Liver (tissue), 9 donors: ENCODE results near the gene OR51I1. TPM values are rescaled to one million over a fixed set of nuclear protein-coding genes. Genes with fewer than 3 reads are reported as not detected.

ENCODE experiments used
- DNase-seq: peaks from one replicate; pipeline ENCODE4 v3.0.0-alpha.2; 2017; ENCODE audit warnings: low spot score
- H3K27ac ChIP-seq, 2 donors: one replicate each; pipeline ENCODE4 v1.7.0; 2013; ENCODE audit warnings: inconsistent platforms in 2 of 2, low read length in 2 of 2, control low read depth in 1 of 2, low read depth in 1 of 2, mild to moderate bottlenecking in 1 of 2
- H3K27me3 ChIP-seq, 4 donors: one replicate each; pipeline versions ENCODE4 v1.6.1 to v1.7.0; 2013; ENCODE audit warnings: low read length in 3 of 4, inconsistent platforms in 1 of 4, mild to moderate bottlenecking in 1 of 4, moderate library complexity in 1 of 4; ENCODE audit not compliant: control insufficient read depth in 4 of 4, insufficient read depth in 4 of 4
- H3K36me3 ChIP-seq, 4 donors: one replicate each; pipeline versions ENCODE4 v1.6.1 to v1.7.0; 2013; ENCODE audit warnings: low read length in 3 of 4, mild to moderate bottlenecking in 3 of 4, low read depth in 1 of 4, moderate library complexity in 1 of 4; ENCODE audit not compliant: control insufficient read depth in 4 of 4, insufficient read depth in 3 of 4
- H3K4me1 ChIP-seq, 4 donors: one replicate each; pipeline versions ENCODE4 v1.6.1 to v1.7.0; 2013; ENCODE audit warnings: low read length in 3 of 4, mild to moderate bottlenecking in 3 of 4, moderate library complexity in 1 of 4; ENCODE audit not compliant: control insufficient read depth in 4 of 4, insufficient read depth in 4 of 4
- H3K4me3 ChIP-seq, 3 donors: one replicate each; pipeline versions ENCODE4 v1.6.1 to v1.7.0; 2013; ENCODE audit warnings: low read length in 3 of 3, control low read depth in 1 of 3, low read depth in 1 of 3, mild to moderate bottlenecking in 1 of 3
- H3K9ac ChIP-seq, 2 donors: one replicate each; pipeline ENCODE4 v1.7.0; 2013; ENCODE audit warnings: low read length in 2 of 2, mild to moderate bottlenecking in 2 of 2, moderate library complexity in 2 of 2, control low read depth in 1 of 2, low read depth in 1 of 2
- H3K9me3 ChIP-seq, 4 donors: one replicate each; pipeline versions ENCODE4 v1.6.1 to v1.7.0; 2013; ENCODE audit warnings: low read length in 3 of 4; ENCODE audit not compliant: control insufficient read depth in 4 of 4
- ATF3 ChIP-seq: IDR thresholded peaks from 2 replicates; pipeline ENCODE4 v1.6.1; 2016; ENCODE audit warnings: antibody characterized with exemption
- EGR1 ChIP-seq, 2 donors: IDR thresholded peaks; 2 replicates each; pipeline ENCODE4 v1.6.1; 2016 to 2018; ENCODE audit warnings: antibody characterized with exemption in 2 of 2, low read depth in 2 of 2
- FOXA1 ChIP-seq: IDR thresholded peaks from 2 replicates; pipeline ENCODE4 v1.6.1; 2016; ENCODE audit warnings: antibody characterized with exemption
- FOXA2 ChIP-seq: IDR thresholded peaks from 2 replicates; pipeline ENCODE4 v1.6.1; 2016; ENCODE audit warnings: antibody characterized with exemption
- GABPA ChIP-seq, 2 donors: IDR thresholded peaks in 1 of 2; conservative IDR thresholded peaks in 1 of 2; 2 replicates each; pipeline ENCODE4 v1.6.1; 2016; ENCODE audit warnings: antibody characterized with exemption in 2 of 2, mild to moderate bottlenecking in 1 of 2, moderate library complexity in 1 of 2
- HNF4A ChIP-seq, 2 donors: conservative IDR thresholded peaks; 2 replicates each; pipeline ENCODE4 v1.6.1; 2016; ENCODE audit warnings: antibody characterized with exemption in 2 of 2, mild to moderate bottlenecking in 2 of 2
- HNF4G ChIP-seq: IDR thresholded peaks from 2 replicates; pipeline ENCODE4 v1.6.1; 2016; ENCODE audit warnings: antibody characterized with exemption
- JUND ChIP-seq, 2 donors: IDR thresholded peaks; 2 replicates each; pipeline ENCODE4 v1.6.1; 2016; ENCODE audit warnings: antibody characterized with exemption in 2 of 2
- MAX ChIP-seq: IDR thresholded peaks from 2 replicates; pipeline ENCODE4 v1.6.1; 2016; ENCODE audit warnings: antibody characterized with exemption
- NR2F2 ChIP-seq: IDR thresholded peaks from 2 replicates; pipeline ENCODE4 v1.6.1; 2016; ENCODE audit warnings: antibody characterized with exemption
- RAD21 ChIP-seq, 2 donors: IDR thresholded peaks; 2 replicates each; pipeline ENCODE4 v1.6.1; 2016; ENCODE audit warnings: antibody characterized with exemption in 2 of 2, mild to moderate bottlenecking in 2 of 2
- REST ChIP-seq: IDR thresholded peaks from 2 replicates; pipeline ENCODE4 v1.6.1; 2016; ENCODE audit warnings: antibody characterized with exemption, mild to moderate bottlenecking
- SP1 ChIP-seq: IDR thresholded peaks from 2 replicates; pipeline ENCODE4 v1.6.1; 2018; ENCODE audit warnings: antibody characterized with exemption, mild to moderate bottlenecking
- TAF1 ChIP-seq: conservative IDR thresholded peaks from 2 replicates; pipeline ENCODE4 v1.6.1; 2016; ENCODE audit warnings: antibody characterized with exemption, mild to moderate bottlenecking
- YY1 ChIP-seq: IDR thresholded peaks from 2 replicates; pipeline ENCODE4 v1.6.1; 2016; ENCODE audit warnings: antibody characterized with exemption, mild to moderate bottlenecking
- ZBTB33 ChIP-seq: IDR thresholded peaks from 2 replicates; pipeline ENCODE4 v1.6.1; 2016; ENCODE audit warnings: antibody characterized with exemption
- WGBS: extraction: QIAGEN DNeasy Blood & Tissue Kit; methylation state at CpG from one replicate; pipeline ENCODE4 v1.1.7; 2013; 5-methylcytosine and 5-hydroxymethylcytosine counted together
- polyA plus RNA-seq, 2 donors: library from polyadenylated mRNA; stranded (reverse) in 1 of 2; unstranded in 1 of 2; fragments of 200-250 nt in 1 of 2; fragments of >200 nt in 1 of 2; fragmentation: Nextera tagmentation in 1 of 2; extraction: Ambion mirVana in 1 of 2; gene quantifications; one replicate each; pipeline versions ENCODE4 v1.2.1 to v1.2.3, GENCODE V29; 2013 to 2015
- total RNA-seq, 2 donors: library from RNA; depleted of rRNA; stranded (reverse); fragments of >200 nt; gene quantifications; one replicate each; pipeline ENCODE4 v1.2.3, GENCODE V29; 2014
- TF ChIP-seq, protein P1 (sequence below): fragments of 150-350 bp; IDR thresholded peaks from 2 replicates; pipeline ENCODE4 v1.5.1; 2017; ENCODE audit warnings: improper control_type of control experiment, low read depth, low read length; ENCODE audit not compliant: missing input control
- donor health status: healthy.
- donor health status: healthy.
- donor health status: healthy.
- donor health status: healthy.
- donor health status: healthy.

OR51I1 gene
- total and polyA plus RNA-seq, 4 donors, result 0.23 to 0.33 TPM; not detected in 2

GRCh38 chr11:5423131-5423530 is 18.2 kb downstream of the OR51I1 start:
- DNase-seq, result no peak
- Histone ChIP-seq H3K36me3 (no peaks in the 10 kb centered on the region), H3K27ac (no peak overlapping the region), H3K9me3 (no peaks in the 10 kb centered on the region), H3K9ac (no peak overlapping the region), H3K27me3 (peaks cover 0 to 6% (median 0%) of the 10 kb centered on the region in 4 donors), H3K4me3 (no peak overlapping the region), H3K4me1 (no peaks in the 10 kb centered on the region)
- 36% methylated on average over 3 of the region's 3 CpGs for WGBS
- TF ChIP-seq FOXA2 (no peak), FOXA1 (no peak), MAX (no peak), GABPA (IDR thresholded peaks at IDR 0.05 in 1 of 2, conservative IDR thresholded peaks at IDR 0.05 in 1 of 2) (no peak), EGR1 (IDR thresholded peaks at IDR 0.05; ENCODE audit: low read depth in 2 of 2) (no peak), REST (no peak), NR2F2 (no peak), SP1 (no peak), ZBTB33 (no peak), RAD21 (IDR thresholded peaks at IDR 0.05) (no peak), JUND (IDR thresholded peaks at IDR 0.05) (no peak), HNF4G (no peak), TAF1 (no peak), YY1 (no peak), HNF4A (conservative IDR thresholded peaks at IDR 0.05) (no peak), ATF3 (no peak)
- TF ChIP-seq, protein P1, sequence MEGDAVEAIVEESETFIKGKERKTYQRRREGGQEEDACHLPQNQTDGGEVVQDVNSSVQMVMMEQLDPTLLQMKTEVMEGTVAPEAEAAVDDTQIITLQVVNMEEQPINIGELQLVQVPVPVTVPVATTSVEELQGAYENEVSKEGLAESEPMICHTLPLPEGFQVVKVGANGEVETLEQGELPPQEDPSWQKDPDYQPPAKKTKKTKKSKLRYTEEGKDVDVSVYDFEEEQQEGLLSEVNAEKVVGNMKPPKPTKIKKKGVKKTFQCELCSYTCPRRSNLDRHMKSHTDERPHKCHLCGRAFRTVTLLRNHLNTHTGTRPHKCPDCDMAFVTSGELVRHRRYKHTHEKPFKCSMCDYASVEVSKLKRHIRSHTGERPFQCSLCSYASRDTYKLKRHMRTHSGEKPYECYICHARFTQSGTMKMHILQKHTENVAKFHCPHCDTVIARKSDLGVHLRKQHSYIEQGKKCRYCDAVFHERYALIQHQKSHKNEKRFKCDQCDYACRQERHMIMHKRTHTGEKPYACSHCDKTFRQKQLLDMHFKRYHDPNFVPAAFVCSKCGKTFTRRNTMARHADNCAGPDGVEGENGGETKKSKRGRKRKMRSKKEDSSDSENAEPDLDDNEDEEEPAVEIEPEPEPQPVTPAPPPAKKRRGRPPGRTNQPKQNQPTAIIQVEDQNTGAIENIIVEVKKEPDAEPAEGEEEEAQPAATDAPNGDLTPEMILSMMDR, result no peak

DNA sequence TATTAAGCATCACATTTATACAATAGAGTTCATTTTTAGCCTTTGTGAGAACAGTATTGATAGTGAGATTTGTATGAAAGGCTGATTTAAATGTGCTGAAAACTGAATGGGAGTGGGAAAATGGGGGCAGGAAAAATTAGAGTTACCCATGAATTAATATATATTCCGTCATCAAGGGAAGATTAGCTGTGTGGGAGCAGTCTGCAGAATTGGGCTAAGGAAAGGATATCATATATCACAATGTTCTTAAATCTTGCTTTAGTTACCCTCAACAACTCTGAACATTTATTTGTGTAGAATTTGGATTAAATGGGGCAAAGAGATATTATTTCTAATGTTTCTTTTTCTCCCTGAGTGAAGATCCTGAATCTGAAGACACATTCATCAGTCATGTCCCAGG is 19.5 kb downstream of the OR51I1 start, which contains the start of gene OR51Q1:
Gene OR51Q1 (plus strand): TSS at position 301 of the 400 bp plus-strand sequence. CDS start 90 bp downstream, at position 391.
- H3K27me3 ChIP-seq, result peaks cover 0 to 2% (median 0%) of the 10 kb centered on the region in 4 donors

More for the DNA sequence above, 19.5 kb downstream of the OR51I1 start, which contains the start of gene OR51Q1:
- Histone ChIP-seq H3K9me3 (no peaks in the 10 kb centered on the region), H3K36me3 (no peaks in the 10 kb centered on the region), H3K27ac (no peak within 1 kb of the TSS), H3K4me1 (no peaks in the 10 kb centered on the region), H3K4me3 (no peak within 1 kb of the TSS), H3K9ac (no peak within 1 kb of the TSS)
- TF ChIP-seq MAX, result no peak
- no peak for TF ChIP-seq ZBTB33
- WGBS, result 95% methylated on average over 1 of the region's 1 CpG
- DNase-seq, result no peak
